T-helper 1 cell treated with Interleukin-12 subunit alpha and Interleukin-12 subunit beta and Interleukin-4 antibody, amounts not matched to agents 30 μg/mL and 1 μg/mL, for 36 hours (primary cell): ENCODE data around the gene SNRPB.
"Not testable (repeated sequence)": the region's sequence is repeated elsewhere in the genome, so short reads cannot be mapped to it uniquely, and the experiment has no call there.

Source experiments
- H3K27ac Mint-ChIP-seq: one replicate; pipeline ENCODE4 v1.8.0; 2021; ENCODE audit warnings: mild to moderate bottlenecking, mixed read lengths
- H3K27me3 Mint-ChIP-seq: one replicate; pipeline ENCODE4 v1.8.0; 2021; ENCODE audit warnings: low read depth, mixed read lengths
- H3K36me3 Mint-ChIP-seq: one replicate; pipeline ENCODE4 v1.8.0; 2021; ENCODE audit warnings: low read depth, mixed read lengths
- H3K4me1 Mint-ChIP-seq: one replicate; pipeline ENCODE4 v1.8.0; 2021; ENCODE audit warnings: low read depth, mixed read lengths
- H3K4me3 Mint-ChIP-seq: one replicate; pipeline ENCODE4 v1.8.0; 2021; ENCODE audit warnings: mild to moderate bottlenecking, moderate library complexity, mixed read lengths
- H3K9me3 Mint-ChIP-seq: one replicate; pipeline ENCODE4 v1.8.0; 2021; ENCODE audit warnings: mixed read lengths

Gene SNRPB

GRCh38 chr20:2470423-2471193 is at the start of gene SNRPB:
SNRPB (minus strand) TSS chr20:2470789; CDS start chr20:2470690, 99 bp downstream.
- H3K27me3 Mint-ChIP-seq, result no peaks in the 10 kb centered on the region
- H3K4me3 Mint-ChIP-seq, result peak within 1 kb of the TSS; percentile 97
- peaks cover 41% of the 10 kb centered on the region for H3K36me3 Mint-ChIP-seq
- peaks cover 36% of the 10 kb centered on the region for H3K4me1 Mint-ChIP-seq
- no peaks in the 10 kb centered on the region for H3K9me3 Mint-ChIP-seq
- peak within 1 kb of the TSS; percentile 99 for H3K27ac Mint-ChIP-seq

GRCh38 chr20:2519115-2519809 is 48.7 kb upstream of the SNRPB start:
- Mint-ChIP-seq H3K27me3 (peaks cover 9% of the 10 kb centered on the region), H3K36me3 (no peaks in the 10 kb centered on the region), H3K9me3 (no peaks in the 10 kb centered on the region), H3K27ac (no peak overlapping the region), H3K4me3 (no peak overlapping the region), H3K4me1 (peaks cover 7% of the 10 kb centered on the region)

- Mint-ChIP-seq H3K27me3 (peaks cover 16% of the 10 kb centered on the region), H3K4me3 (no peak overlapping the region), H3K4me1 (peaks cover 6% of the 10 kb centered on the region), H3K36me3 (no peaks in the 10 kb centered on the region), H3K27ac (no peak overlapping the region), H3K9me3 (no peaks in the 10 kb centered on the region)
Measured at GRCh38 chr20:2518558-2518957, 48.0 kb upstream of the SNRPB start.

- H3K27ac Mint-ChIP-seq, result no peak overlapping the region
- no peaks in the 10 kb centered on the region for H3K9me3 Mint-ChIP-seq
Measured at GRCh38 chr20:2518096-2518495, 47.5 kb upstream of the SNRPB start.

GRCh38 chr20:2516399-2516798 is 45.8 kb upstream of the SNRPB start:
- Mint-ChIP-seq H3K36me3 (no peaks in the 10 kb centered on the region), H3K27ac (no peak overlapping the region), H3K4me3 (no peak overlapping the region), H3K4me1 (peaks cover 3% of the 10 kb centered on the region), H3K9me3 (no peaks in the 10 kb centered on the region), H3K27me3 (peaks cover 23% of the 10 kb centered on the region)

More at GRCh38 chr20:2518096-2518495, 47.5 kb upstream of the SNRPB start:
- H3K36me3 Mint-ChIP-seq, result no peaks in the 10 kb centered on the region
- peaks cover 18% of the 10 kb centered on the region for H3K27me3 Mint-ChIP-seq
- peaks cover 6% of the 10 kb centered on the region for H3K4me1 Mint-ChIP-seq
- no peak overlapping the region for H3K4me3 Mint-ChIP-seq

- H3K4me1 Mint-ChIP-seq, result no peaks in the 10 kb centered on the region
Measured at GRCh38 chr20:2515203-2515602, 44.6 kb upstream of the SNRPB start.

GRCh38 chr20:2509794-2510193 is 39.2 kb upstream of the SNRPB start:
- H3K36me3 Mint-ChIP-seq, result peaks cover 7% of the 10 kb centered on the region
- H3K27ac Mint-ChIP-seq, result no peak overlapping the region
- peaks cover 28% of the 10 kb centered on the region for H3K27me3 Mint-ChIP-seq
- H3K4me1 Mint-ChIP-seq, result peaks cover 16% of the 10 kb centered on the region
- peak overlapping the region; percentile 4 for H3K4me3 Mint-ChIP-seq
- H3K9me3 Mint-ChIP-seq, result peaks cover 3% of the 10 kb centered on the region

More at GRCh38 chr20:2515203-2515602, 44.6 kb upstream of the SNRPB start:
- H3K36me3 Mint-ChIP-seq, result no peaks in the 10 kb centered on the region
- no peaks in the 10 kb centered on the region for H3K9me3 Mint-ChIP-seq
- H3K4me3 Mint-ChIP-seq, result no peak overlapping the region
- no peak overlapping the region for H3K27ac Mint-ChIP-seq
- H3K27me3 Mint-ChIP-seq, result peaks cover 30% of the 10 kb centered on the region

- Mint-ChIP-seq H3K4me3 (peak overlapping the region; percentile 99), H3K9me3 (peaks cover 3% of the 10 kb centered on the region), H3K36me3 (peaks cover 7% of the 10 kb centered on the region), H3K4me1 (peaks cover 18% of the 10 kb centered on the region), H3K27me3 (peaks cover 25% of the 10 kb centered on the region), H3K27ac (peak overlapping the region; percentile 98)
Measured at GRCh38 chr20:2509468-2509781, 38.8 kb upstream of the SNRPB start.

- H3K9me3 Mint-ChIP-seq, result peaks cover 3% of the 10 kb centered on the region
- H3K36me3 Mint-ChIP-seq, result peaks cover 7% of the 10 kb centered on the region
- peak within 1 kb of the TSS; percentile 98 for H3K27ac Mint-ChIP-seq
- peak within 1 kb of the TSS; percentile 99 for H3K4me3 Mint-ChIP-seq
- H3K4me1 Mint-ChIP-seq, result peaks cover 18% of the 10 kb centered on the region
- peaks cover 20% of the 10 kb centered on the region for H3K27me3 Mint-ChIP-seq
Measured at GRCh38 chr20:2508631-2509467, 38.3 kb upstream of the SNRPB start, which contains the start of gene ZNF343. ZNF343 (minus strand) TSS chr20:2508915; CDS start chr20:2493895, 15,020 bp downstream.

- Mint-ChIP-seq H3K4me3 (peak overlapping the region; percentile 99), H3K9me3 (peaks cover 3% of the 10 kb centered on the region), H3K27me3 (peaks cover 15% of the 10 kb centered on the region), H3K36me3 (peaks cover 7% of the 10 kb centered on the region), H3K4me1 (peaks cover 19% of the 10 kb centered on the region), H3K27ac (peak overlapping the region; percentile 98)
Measured at GRCh38 chr20:2507875-2508630, 37.5 kb upstream of the SNRPB start.

- no peak overlapping the region for H3K27ac Mint-ChIP-seq
- H3K4me3 Mint-ChIP-seq, result peak overlapping the region; percentile 99
- peaks cover 22% of the 10 kb centered on the region for H3K4me1 Mint-ChIP-seq
- H3K27me3 Mint-ChIP-seq, result peaks cover 15% of the 10 kb centered on the region
- H3K9me3 Mint-ChIP-seq, result peaks cover 3% of the 10 kb centered on the region
- peaks cover 7% of the 10 kb centered on the region for H3K36me3 Mint-ChIP-seq
Measured at GRCh38 chr20:2507464-2507863, 36.9 kb upstream of the SNRPB start.

- not testable (repeated sequence) for H3K27ac Mint-ChIP-seq, H3K9me3 Mint-ChIP-seq, H3K36me3 Mint-ChIP-seq, H3K4me3 Mint-ChIP-seq, H3K27me3 Mint-ChIP-seq
- peaks cover 22% of the 10 kb centered on the region for H3K4me1 Mint-ChIP-seq
Measured at GRCh38 chr20:2506426-2506825, 35.8 kb upstream of the SNRPB start.

GRCh38 chr20:2504803-2505202 is 34.2 kb upstream of the SNRPB start:
- not testable (repeated sequence) for H3K27me3 Mint-ChIP-seq, H3K9me3 Mint-ChIP-seq, H3K4me3 Mint-ChIP-seq, H3K27ac Mint-ChIP-seq
- peaks cover 22% of the 10 kb centered on the region for H3K4me1 Mint-ChIP-seq
- peaks cover 14% of the 10 kb centered on the region for H3K36me3 Mint-ChIP-seq
